NCI-H2107 (cell line): ENCODE measurements around the gene HOXD13.

Experiments
- DNase-seq: peaks from one replicate; lab custom pipeline; 2025; lab: John Stamatoyannopoulos, UW

Gene HOXD13

GRCh38 chr2:176121190-176122051, 28.9 kb downstream of the HOXD13 start:
- no peak for DNase-seq

- no peak for DNase-seq
Measured at GRCh38 chr2:176122052-176122682, 29.6 kb downstream of the HOXD13 start.

DNA sequence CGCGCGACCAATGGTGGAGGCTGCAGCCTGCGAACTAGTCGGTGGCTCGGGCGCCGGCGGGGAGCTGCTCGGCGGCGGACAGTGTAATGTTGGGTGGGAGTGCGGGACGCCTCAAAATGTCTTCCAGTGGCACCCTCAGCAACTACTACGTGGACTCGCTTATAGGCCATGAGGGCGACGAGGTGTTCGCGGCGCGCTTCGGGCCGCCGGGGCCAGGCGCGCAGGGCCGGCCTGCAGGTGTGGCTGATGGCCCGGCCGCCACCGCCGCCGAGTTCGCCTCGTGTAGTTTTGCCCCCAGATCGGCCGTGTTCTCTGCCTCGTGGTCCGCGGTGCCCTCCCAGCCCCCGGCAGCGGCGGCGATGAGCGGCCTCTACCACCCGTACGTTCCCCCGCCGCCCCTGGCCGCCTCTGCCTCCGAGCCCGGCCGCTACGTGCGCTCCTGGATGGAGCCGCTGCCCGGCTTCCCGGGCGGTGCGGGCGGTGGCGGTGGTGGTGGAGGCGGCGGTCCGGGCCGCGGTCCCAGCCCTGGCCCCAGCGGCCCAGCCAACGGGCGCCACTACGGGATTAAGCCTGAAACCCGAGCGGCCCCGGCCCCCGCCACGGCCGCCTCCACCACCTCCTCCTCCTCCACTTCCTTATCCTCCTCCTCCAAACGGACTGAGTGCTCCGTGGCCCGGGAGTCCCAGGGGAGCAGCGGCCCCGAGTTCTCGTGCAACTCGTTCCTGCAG, 30.3 kb downstream of the HOXD13 start, which contains the start of gene HOXD9:
Gene HOXD9 (plus strand): TSS at position 37 of the 728 bp plus-strand sequence. CDS start 50 bp downstream, at position 87.
- no peak for DNase-seq

GRCh38 chr2:176123411-176124109, 31.0 kb downstream of the HOXD13 start:
- no peak for DNase-seq

- DNase-seq, result no peak
Measured at GRCh38 chr2:176124110-176124946, 31.8 kb downstream of the HOXD13 start.

GRCh38 chr2:176124947-176125771, 32.6 kb downstream of the HOXD13 start:
- DNase-seq, result no peak

- no peak for DNase-seq
Measured at GRCh38 chr2:176125772-176126054, 33.2 kb downstream of the HOXD13 start.

DNA sequence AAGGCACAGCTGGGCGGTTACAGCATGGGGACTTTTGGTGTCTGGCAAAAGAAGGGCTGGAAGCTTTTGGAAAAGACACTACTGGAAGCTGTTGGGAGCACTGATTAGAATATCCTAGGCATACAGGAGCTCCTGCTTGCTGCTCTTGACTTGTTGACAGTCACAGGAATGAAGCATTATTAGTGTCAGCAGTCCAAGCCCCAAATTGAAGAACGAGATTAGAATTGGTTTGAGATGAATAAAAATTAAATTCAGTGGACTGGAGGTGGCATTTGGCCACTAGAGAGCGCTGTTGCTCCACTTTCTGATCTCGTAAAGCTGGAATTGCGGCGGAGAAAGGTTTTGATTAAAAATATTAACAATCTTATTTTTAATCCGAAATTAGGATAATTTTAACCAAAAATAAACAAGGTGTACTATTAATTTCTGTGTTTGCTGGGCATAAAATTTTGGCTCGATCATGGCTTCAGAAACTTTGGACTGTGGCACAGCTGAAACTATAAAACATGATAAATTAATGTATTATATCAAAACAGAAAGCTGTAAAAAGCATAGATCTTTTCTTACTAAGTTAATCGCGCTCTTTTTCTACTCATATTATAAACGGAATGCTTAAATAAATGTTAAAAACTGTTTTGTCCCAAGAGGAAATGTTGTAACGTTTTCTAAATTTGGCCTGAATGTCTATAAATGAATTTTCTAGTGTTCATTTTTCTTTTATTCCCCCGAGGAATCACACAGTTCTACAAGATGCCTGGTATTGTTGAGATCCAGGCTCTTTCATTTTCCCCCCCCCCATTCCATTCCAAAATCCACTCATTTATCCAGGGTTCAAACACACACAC, 34.6 kb downstream of the HOXD13 start:
- peak; percentile 79 for DNase-seq

DNA sequence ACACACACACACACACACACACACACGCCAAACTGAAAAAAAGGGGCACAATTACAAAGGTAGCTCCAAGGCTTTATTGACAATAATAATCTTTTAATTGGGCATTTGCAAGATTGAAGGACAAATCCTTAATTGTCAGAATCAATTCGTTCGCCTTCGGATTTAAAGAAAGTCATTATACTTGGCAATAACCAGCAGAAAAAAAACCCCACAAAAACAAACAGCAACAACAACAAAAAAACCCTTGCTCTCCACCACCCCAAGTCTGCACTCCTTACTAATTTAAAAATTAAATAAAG, 35.2 kb downstream of the HOXD13 start:
- DNase-seq, result no peak

- DNase-seq, result no peak
Measured at GRCh38 chr2:176128172-176128981, 35.9 kb downstream of the HOXD13 start.

GRCh38 chr2:176128982-176129796, 36.7 kb downstream of the HOXD13 start, which contains the start of gene HOXD8:
Gene HOXD8, plus strand, starts transcription at chr2:176129705. Its CDS starts 662 bp downstream, at chr2:176130367.
- peak; percentile 38 for DNase-seq

DNA sequence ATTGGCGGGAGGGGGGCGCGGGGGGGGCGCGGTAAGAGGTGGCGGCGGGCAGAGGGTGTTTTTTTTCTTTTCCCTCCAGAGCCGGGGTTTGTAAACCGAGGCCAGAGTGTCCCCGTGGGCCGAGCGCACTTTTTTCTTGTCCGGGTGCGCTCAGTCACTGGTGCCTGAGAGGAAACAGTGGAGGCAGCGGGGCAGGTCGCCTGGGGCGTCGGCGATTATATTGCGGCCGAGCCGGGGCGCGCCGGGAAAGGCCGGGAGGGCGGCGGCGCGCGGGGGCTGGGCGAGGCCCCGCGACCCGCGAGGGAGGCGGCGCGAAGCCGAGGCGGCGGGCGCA, 37.3 kb downstream of the HOXD13 start:
- no peak for DNase-seq

- no peak for DNase-seq
Measured at GRCh38 chr2:176130147-176130956, 37.8 kb downstream of the HOXD13 start.

- no peak for DNase-seq
Measured at GRCh38 chr2:176130957-176131847, 38.7 kb downstream of the HOXD13 start.

GRCh38 chr2:176131848-176132158, 39.3 kb downstream of the HOXD13 start:
- DNase-seq, result no peak
